ENCODE results near the gene PRMT1. TPM values are rescaled to one million over a fixed set of nuclear protein-coding genes. Genes with fewer than 3 reads are reported as not detected.

The PRMT1 gene
- total and polyA plus RNA-seq, 9 of the 15 experiments (the other 6 are each of a cell fraction or from before 2014, with no cell fraction given), result 13.3 to 464 (median 326) TPM

DNA sequence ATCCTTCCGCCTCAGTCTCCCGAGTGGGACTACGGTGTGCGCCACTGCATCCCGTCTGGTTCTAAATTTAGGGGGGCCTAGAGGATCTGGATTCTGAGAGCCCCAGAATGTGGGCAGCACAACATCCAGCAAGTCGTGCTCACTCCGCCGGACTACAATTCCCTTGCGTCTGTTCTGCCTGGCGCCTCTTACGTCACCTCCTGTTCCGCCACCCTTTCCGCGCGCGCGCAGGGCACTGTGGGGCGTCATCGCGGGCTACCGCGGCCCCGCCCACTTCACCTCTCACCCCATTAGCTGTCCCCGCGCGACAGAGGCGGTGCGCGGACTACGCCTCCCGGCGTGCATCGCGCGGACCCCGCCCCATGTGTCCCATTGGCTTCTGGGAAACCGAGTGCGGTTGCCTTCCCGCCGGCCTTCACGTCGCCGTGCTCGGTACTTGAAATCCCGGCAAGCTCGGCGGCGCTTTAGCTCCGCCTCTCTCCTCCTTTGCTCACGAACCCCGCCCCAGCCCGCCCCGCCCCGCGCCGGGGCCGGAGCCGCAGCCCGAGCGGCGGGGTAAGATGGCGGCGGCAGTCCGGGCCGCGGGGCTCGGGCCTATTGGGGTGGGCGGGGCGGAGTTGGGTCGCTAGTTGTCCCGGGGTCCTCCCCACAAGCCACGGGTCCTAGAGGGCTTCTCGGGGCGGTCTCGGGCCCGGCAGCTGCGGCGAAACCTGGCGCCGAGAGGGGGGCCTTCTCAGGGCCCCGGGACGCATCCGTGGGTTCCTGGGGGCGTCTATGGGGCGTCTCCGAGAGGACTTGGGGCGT lies 35.2 kb upstream of the PRMT1 start, which contains the start of gene SCAF1 (continued):
- TF ChIP-seq TOE1 (IDR thresholded peaks at IDR 0.05; ENCODE audit: borderline replicate concordance), result no peak
- TF ChIP-seq TOE1 (CRISPR knock-in tag; IDR thresholded peaks at IDR 0.05; ENCODE audit: borderline replicate concordance, low read depth), result peak; percentile 85; the same call in 1 of the 2 replicates
- no peak for TF ChIP-seq HEY1 (CRISPR knock-in tag; IDR thresholded peaks at IDR 0.05; ENCODE audit: borderline replicate concordance)
- peak; percentile 51; the same call in 1 of the 2 replicates for TF ChIP-seq ZBTB17 (CRISPR knock-in tag; IDR thresholded peaks at IDR 0.05)
- TF ChIP-seq, protein P1, sequence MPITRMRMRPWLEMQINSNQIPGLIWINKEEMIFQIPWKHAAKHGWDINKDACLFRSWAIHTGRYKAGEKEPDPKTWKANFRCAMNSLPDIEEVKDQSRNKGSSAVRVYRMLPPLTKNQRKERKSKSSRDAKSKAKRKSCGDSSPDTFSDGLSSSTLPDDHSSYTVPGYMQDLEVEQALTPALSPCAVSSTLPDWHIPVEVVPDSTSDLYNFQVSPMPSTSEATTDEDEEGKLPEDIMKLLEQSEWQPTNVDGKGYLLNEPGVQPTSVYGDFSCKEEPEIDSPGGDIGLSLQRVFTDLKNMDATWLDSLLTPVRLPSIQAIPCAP (CRISPR knock-in tag; IDR thresholded peaks at IDR 0.05; ENCODE audit: borderline replicate concordance), result no peak
- TF ChIP-seq ZNF175 (CRISPR knock-in tag; IDR thresholded peaks at IDR 0.05; ENCODE audit: low read depth), result no peak; the same call in 1 of the 2 replicates
- TF ChIP-seq, protein P2, sequence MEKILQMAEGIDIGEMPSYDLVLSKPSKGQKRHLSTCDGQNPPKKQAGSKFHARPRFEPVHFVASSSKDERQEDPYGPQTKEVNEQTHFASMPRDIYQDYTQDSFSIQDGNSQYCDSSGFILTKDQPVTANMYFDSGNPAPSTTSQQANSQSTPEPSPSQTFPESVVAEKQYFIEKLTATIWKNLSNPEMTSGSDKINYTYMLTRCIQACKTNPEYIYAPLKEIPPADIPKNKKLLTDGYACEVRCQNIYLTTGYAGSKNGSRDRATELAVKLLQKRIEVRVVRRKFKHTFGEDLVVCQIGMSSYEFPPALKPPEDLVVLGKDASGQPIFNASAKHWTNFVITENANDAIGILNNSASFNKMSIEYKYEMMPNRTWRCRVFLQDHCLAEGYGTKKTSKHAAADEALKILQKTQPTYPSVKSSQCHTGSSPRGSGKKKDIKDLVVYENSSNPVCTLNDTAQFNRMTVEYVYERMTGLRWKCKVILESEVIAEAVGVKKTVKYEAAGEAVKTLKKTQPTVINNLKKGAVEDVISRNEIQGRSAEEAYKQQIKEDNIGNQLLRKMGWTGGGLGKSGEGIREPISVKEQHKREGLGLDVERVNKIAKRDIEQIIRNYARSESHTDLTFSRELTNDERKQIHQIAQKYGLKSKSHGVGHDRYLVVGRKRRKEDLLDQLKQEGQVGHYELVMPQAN (IDR thresholded peaks at IDR 0.05; ENCODE audit: borderline replicate concordance), result no peak
- no peak for TF ChIP-seq ZNF354B (CRISPR knock-in tag; IDR thresholded peaks at IDR 0.05)
- TF ChIP-seq BCOR (IDR thresholded peaks at IDR 0.05), result no peak; the same call in 1 of the 2 replicates
- no peak for TF ChIP-seq CC2D1A (IDR thresholded peaks at IDR 0.05)
- no peak for TF ChIP-seq ZNF134 (CRISPR knock-in tag; conservative IDR thresholded peaks at IDR 0.05)
- TF ChIP-seq PHB2 (IDR thresholded peaks at IDR 0.05; ENCODE audit: low read depth), result no peak
- no peak for TF ChIP-seq LARP7 (IDR thresholded peaks at IDR 0.05)
- no peak for TF ChIP-seq MAFF (IDR thresholded peaks at IDR 0.05; ENCODE audit: low read length)
- no peak for TF ChIP-seq HNRNPL (IDR thresholded peaks at IDR 0.05; ENCODE audit: low read depth, low read length)
- TF ChIP-seq SETDB1 (IDR thresholded peaks at IDR 0.05; ENCODE audit: low read length), result peak; percentile 67
- TF ChIP-seq, protein P3, sequence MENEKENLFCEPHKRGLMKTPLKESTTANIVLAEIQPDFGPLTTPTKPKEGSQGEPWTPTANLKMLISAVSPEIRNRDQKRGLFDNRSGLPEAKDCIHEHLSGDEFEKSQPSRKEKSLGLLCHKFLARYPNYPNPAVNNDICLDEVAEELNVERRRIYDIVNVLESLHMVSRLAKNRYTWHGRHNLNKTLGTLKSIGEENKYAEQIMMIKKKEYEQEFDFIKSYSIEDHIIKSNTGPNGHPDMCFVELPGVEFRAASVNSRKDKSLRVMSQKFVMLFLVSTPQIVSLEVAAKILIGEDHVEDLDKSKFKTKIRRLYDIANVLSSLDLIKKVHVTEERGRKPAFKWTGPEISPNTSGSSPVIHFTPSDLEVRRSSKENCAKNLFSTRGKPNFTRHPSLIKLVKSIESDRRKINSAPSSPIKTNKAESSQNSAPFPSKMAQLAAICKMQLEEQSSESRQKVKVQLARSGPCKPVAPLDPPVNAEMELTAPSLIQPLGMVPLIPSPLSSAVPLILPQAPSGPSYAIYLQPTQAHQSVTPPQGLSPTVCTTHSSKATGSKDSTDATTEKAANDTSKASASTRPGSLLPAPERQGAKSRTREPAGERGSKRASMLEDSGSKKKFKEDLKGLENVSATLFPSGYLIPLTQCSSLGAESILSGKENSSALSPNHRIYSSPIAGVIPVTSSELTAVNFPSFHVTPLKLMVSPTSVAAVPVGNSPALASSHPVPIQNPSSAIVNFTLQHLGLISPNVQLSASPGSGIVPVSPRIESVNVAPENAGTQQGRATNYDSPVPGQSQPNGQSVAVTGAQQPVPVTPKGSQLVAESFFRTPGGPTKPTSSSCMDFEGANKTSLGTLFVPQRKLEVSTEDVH (IDR thresholded peaks at IDR 0.05; ENCODE audit: low read depth, partially characterized antibody), result peak; percentile 82
- TF ChIP-seq RBM22 (IDR thresholded peaks at IDR 0.05; ENCODE audit: low read depth, low read length, poor library complexity, severe bottlenecking), result no peak
- TF ChIP-seq, protein P4, sequence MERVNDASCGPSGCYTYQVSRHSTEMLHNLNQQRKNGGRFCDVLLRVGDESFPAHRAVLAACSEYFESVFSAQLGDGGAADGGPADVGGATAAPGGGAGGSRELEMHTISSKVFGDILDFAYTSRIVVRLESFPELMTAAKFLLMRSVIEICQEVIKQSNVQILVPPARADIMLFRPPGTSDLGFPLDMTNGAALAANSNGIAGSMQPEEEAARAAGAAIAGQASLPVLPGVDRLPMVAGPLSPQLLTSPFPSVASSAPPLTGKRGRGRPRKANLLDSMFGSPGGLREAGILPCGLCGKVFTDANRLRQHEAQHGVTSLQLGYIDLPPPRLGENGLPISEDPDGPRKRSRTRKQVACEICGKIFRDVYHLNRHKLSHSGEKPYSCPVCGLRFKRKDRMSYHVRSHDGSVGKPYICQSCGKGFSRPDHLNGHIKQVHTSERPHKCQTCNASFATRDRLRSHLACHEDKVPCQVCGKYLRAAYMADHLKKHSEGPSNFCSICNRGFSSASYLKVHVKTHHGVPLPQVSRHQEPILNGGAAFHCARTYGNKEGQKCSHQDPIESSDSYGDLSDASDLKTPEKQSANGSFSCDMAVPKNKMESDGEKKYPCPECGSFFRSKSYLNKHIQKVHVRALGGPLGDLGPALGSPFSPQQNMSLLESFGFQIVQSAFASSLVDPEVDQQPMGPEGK (CRISPR knock-in tag; IDR thresholded peaks at IDR 0.05; ENCODE audit: borderline replicate concordance), result no peak
